Frontal cortex (tissue), 4 donors: ENCODE data around the gene DNAJC5. TPM values are rescaled to one million over a fixed set of nuclear protein-coding genes. Genes with fewer than 3 reads are reported as not detected.
"Not testable (repeated sequence)": the region's sequence is repeated elsewhere in the genome, so short reads cannot be mapped to it uniquely, and the experiment has no call there.

Source experiments
- DNase-seq, 2 donors: peaks; one replicate each; pipeline ENCODE4 v3.0.0; 2012; ENCODE audit warnings: low spot score in 2 of 2
- FAIRE-seq: peaks from 2 replicates; lab custom pipeline; 2012; peaks lifted over from hg19 to GRCh38; lab: Jason Lieb, UNC
- total RNA-seq: library from RNA; depleted of rRNA; stranded (reverse); fragments of >200 nt; gene quantifications from one replicate; pipeline ENCODE4 v1.2.3, GENCODE V29; 2014
- donor health status: control.
- donor health status: control.
- donor health status: control.

The DNAJC5 gene
- total RNA-seq, 1 donor from 2014 or later, result 102 TPM

DNA sequence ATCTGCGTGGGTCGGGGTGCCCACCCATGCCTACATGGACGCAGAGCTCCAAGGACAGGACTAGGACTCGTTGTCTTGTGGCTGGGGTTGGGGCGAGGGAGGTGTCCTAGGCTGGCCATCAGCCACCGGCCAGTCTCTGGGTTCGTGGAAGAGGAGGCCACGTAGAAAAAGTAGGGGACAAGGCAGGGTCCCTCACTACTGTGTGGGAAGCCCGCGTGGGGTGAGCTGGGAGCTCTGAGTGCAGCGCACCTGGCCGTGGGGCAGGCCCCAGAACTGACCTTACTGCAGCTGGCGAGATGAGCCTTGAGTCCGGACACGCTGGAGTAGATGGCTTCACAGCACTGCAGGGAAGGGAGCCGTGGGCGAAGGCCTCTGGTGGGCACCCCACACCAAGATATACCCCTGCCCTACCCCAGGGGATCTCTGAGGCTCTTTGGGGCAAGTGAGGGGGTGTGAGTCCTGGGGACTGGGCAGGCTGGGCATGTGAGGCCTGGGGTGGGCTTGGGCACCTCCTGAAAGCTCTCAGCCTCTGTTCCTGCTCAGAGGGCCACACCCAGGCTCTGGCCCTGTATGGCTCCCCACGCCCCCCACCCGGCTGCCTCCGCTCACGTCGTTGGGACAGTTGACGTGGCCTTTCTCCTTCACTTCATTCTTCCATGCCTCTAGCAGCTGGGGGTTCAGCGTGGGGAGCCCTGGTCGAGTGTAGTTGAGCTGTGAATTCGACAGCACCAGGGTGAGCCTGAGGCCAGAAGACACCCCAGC, 66.9 kb downstream of the DNAJC5 start:
- no peak for DNase-seq
- FAIRE-seq, result no peak

GRCh38 chr20:63962426-63963347, 67.8 kb downstream of the DNAJC5 start:
- DNase-seq (no peak), FAIRE-seq (no peak)

DNA sequence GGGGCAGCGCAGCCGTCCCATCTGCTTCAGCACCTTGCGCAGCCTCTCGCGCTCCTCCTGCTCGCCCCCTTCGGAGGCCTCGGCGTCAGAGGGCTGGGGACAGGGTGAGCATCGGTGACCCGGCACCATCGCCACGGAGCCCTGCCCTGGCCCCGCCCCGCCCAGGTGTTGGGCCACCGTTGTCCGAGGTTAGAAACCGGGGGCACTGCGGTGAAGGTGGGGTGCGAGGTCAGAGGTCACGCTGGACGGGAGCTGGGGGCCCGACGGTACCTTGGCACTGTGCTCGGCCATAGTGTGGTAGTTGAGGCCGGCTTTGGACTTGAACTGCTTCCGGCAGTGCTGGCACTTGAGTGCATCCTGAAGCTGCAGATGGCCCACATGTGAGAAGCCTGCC, 68.4 kb downstream of the DNAJC5 start:
- DNase-seq (no peak), FAIRE-seq (no peak)

DNA sequence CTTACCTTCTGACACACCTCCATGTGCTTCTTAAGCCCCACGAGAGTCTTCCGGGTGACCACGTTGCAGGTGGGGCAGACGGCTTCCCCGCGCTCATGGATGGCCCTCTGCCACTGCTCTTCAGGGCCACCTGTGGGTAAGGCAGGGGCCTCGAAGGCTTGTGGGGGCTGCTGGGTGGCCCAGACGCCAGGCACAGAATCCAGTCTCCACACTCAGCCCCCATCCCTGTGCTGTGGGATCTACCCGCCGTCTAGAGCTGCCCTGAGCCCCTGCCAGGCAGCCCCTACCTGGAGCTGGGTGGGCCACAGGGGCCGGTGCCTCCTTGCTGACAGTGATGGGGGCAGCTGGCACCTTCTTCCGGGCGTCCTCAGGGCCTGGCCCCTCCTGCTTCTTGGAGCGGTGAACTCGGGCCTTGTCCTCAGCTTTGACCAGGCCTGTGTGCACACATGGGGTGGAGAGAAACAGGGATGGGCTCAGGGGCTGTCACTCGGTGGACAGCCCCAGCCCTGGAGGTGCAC, 68.9 kb downstream of the DNAJC5 start:
- no peak for FAIRE-seq
- DNase-seq, result no peak

GRCh38 chr20:63964412-63964811, 69.5 kb downstream of the DNAJC5 start:
- DNase-seq (no peak), FAIRE-seq (no peak)

DNA sequence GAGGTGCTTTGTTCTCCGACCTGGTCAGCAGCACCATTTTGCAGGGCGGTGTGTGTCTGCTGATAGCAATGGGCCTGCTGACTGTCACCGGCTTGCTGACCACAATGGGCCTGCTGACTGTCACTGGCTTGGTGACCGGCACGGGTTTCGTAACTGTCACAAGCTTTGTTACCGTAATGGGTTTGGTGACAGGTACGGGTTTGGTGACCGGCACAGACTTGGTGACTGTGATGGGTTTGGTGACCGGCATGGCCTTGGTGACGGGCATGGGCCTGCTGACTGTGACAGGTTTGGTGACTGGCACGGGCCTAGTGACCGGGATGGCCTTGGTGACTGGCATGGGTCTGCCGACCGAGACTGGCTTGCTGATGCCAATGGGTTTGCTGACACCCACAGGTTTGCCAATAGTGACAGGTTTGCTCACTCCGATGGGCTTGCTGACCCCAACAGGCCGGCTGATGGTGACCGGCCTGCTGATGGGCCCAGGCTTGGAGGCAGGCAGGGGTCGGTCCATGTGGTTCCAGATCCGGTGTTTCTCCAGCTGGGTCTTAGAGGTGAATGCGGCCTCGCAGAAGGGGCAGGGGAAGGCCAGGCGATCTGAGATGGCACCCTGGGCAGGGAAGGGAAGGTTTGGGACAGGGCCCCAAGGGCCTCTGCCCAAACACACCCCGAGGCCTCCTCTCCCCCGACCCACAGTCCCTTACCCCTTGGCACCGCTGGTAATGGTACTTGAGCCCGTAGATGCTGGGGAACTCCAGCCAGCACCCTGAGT, 71.4 kb downstream of the DNAJC5 start:
- no peak for FAIRE-seq
- DNase-seq, result no peak

DNA sequence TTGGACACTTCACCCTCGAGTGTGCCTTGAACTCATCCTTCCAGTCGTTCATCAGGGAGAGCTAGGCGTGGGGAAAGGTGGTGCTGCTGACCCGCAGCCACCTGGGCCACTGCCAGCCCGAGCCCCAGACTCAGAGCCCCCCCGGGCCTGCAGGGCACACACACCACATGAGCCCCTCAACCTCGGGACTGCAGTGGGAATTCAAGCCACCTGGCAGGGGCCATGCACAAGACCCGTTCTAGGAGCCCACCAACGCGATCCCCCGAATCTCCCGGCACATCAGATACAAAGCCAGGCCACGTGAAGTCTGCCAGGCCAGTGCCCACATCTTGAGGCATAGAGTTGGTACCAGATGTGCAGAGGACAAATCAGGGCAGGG, 72.0 kb downstream of the DNAJC5 start:
- no peak for DNase-seq

DNA sequence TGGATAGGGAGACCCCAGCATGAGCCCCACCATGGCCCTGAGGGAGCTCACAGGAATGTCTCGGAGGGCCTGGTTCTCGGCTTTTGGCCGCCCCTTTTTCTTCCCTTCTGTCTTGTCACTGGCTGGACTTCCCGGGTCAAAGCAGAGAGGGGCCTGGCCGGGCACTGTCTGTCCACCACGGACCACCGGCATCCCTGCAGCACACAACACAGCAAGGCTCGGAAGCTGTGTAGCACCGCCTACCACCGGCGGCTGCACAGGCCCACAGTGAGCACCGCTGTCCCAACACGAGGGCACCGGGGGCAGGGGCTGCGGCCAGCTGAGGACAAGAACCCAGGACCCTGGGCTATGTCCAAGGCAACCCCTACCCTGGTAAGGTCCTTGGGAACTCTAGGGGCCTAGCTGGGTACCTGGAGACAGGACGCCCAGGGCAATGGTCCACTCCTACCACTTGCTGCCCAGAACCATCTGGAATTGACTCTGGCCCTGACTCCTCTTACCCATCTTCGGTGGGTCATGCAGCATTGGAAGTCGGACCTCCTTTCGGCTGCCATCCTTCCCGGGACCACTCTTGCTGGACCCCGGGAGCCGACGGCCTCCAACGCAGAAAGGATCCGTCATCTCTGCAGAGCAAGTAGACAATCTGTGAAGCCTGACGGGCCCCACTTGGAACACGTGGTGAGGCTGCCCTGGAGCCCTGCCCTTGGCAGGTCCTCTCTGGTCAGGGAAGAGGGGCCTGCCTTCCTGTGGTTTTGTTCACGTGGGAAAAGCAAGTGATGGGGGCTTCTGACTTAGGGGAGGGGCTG, 72.6 kb downstream of the DNAJC5 start:
- FAIRE-seq (no peak), DNase-seq (no peak)

More for the DNA sequence above, 72.0 kb downstream of the DNAJC5 start:
- FAIRE-seq, result no peak

GRCh38 chr20:63968136-63968927, 73.4 kb downstream of the DNAJC5 start:
- no peak for DNase-seq
- FAIRE-seq, result no peak

DNA sequence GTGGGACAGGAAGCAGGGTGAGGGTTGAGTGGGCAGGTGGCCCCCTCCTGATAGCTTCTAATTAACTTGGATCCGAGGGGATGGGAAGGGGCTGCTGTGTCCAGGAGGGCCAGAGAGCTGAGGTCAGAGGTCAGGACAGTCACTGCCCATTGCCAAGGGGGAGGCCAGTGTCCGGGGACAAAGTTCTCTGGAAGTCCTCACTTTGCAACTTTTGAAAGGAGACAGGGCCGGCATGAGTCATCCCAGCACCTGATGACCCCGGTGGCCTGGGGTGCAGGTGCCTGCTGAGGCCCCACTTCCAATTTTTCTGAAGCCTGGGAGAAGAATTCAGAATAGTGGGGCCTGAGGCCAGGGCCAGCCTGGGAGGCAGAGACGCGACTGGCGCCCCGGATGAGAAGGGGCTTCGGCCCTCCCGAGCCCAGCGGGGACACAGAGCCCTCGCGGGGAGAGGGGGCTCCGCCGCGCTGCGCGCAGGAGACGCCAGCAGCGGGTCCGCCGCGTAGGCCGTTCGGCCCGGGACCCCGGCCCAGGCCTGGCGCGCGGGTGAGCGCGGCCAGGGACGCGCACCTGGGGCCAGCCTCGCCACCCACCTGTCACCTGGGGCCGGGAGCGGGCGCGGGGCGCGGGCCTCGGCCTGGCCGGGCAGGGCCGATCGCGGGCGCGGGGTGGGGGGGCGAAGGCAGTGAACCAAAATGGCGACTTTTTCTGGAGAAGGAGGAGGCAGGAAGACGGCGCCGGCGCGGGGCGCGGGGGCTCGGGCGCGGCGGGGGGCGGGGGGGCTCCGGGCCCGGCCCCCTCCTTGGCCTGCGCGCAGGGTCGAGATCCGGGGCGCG, 74.2 kb downstream of the DNAJC5 start:
- DNase-seq (peak in 1 of 2 donors; percentile 67), FAIRE-seq (no peak)

- DNase-seq, result peak; percentile 88 to 93
Measured at GRCh38 chr20:63969838-63970713, 75.2 kb downstream of the DNAJC5 start, which contains the start of gene ZNF512B. TSS of gene ZNF512B (minus strand) at chr20:63969930. CDS start at chr20:63967950, 1,980 bp downstream.

DNA sequence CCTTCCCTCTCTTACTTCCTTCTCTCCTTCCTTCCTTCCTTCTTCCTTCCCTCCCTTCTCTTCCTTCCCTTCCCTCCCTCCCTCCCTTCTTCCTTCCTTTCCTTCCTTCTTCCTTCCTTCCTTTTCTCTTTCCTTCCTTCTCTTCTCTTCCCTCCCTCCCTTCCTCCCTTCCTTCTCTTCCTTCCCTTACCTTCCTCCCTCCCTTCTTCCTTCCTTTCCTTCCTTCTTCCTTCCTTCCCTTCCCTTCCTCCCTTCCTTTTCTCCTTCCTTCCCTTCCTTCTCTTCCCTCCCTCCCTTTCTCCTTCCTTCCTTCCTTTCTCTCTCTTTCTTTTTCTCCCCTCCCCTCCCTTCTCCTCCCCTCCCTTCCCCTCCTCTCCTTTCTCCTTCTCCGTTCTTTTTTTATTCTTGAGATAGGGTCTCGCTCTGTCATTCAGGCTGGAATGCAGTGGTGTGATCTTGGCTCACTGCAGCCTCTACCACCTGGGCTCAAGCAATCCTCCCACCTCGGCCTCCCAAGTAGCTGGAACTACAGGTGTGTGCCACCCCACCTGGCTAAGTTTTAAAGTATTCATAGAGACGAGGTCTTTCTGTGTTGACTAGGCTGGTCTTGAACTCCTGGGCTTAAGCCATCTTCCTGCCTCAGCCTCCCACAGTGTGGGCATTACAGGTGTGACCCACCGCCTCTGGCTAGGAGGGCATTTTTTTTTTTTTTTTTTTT, 75.9 kb downstream of the DNAJC5 start:
- no peak for FAIRE-seq
- DNase-seq, result no peak

More at GRCh38 chr20:63969838-63970713, 75.2 kb downstream of the DNAJC5 start, which contains the start of gene ZNF512B:
- FAIRE-seq, result no peak

DNA sequence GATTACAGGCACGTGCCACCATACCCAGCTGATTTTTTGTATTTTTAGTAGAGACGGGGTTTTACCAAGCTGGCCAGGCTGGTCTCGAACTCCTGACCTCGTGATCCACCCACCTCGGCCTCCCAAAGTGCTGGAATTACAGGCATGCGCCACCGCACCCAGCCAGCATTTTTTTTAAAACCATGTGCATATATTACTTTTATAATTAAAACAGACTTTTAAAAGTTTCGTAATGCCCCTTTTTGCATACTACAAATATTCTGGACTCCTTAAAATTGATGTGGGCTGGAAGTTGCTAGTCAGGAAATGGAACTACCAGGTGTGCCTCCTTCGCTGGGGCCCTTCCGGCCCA, 77.0 kb downstream of the DNAJC5 start:
- not testable (repeated sequence) for DNase-seq, FAIRE-seq

GRCh38 chr20:63972312-63973159, 77.6 kb downstream of the DNAJC5 start:
- peak in 1 of 2 donors; percentile 28 for DNase-seq
- no peak for FAIRE-seq

GRCh38 chr20:63973160-63973479, 78.2 kb downstream of the DNAJC5 start:
- FAIRE-seq (no peak), DNase-seq (no peak)
